ENCODE results near the gene RHCG.
"Not testable (repeated sequence)": the region's sequence is repeated elsewhere in the genome, so short reads cannot be mapped to it uniquely, and the experiment has no call there.

Gene RHCG

DNA sequence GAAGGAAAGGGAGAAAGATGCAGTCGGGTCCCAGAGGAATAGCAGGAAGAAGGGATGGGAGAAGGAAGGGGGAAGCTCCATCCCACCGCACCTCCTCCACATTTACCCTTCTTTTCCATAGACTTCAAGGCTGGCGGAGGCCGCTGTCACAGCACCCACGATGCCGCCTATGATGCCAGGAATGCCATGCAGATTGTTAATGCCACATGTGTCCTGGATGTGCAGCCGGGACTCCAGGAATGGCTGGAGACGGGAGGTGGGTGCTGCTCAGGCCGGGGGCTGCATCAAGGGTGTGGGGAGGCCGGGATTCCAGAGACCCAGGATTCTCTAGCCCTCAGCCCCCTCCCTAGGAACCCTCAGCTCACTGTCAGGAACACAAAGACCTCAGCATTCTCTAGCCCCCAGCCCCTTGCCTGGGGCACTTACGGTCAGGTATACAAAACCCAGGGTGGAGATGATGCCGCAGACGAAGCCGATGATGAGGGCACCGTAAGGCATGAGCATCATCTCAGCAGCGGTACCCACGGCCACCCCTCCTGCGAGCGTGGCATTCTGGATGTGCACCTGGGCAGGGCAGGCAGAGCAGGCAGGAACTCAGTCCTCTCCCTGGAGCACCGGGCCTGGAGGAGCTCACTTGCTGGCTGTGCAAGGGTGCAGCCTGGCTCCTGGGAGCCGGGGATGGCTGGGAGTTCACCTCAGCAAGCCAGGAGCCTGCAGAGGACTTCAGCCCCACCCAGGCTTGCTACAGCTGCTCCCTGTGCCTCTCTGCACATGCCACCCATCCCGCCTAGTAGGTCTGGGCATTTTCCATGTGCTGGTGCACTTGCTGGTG, 18.8 kb downstream of the RHCG start:
- TF ChIP-seq ZFX (IDR thresholded peaks at IDR 0.05; ENCODE audit: borderline replicate concordance): no peak
- no peak overlapping the region for H3K27ac ChIP-seq

DNA sequence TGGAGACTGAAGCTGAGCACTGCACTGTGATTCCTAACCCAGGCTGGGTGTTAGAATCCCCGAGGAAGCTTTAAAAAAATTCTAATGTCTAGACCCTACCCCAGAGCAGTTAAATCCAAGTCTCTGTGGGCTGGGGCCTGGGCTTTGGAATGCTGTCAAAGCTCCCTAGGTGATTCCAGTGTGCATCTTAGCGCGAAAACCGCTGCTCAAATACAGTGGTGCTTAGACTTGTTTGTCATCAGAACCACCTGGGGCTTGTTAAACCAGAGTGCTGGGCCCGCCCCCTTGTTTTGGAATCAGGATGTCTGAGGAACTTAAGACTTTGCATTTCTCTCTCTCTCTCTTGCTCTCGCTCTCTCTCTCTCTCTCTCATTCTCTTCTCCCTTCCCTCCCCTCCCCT, 20.7 kb downstream of the RHCG start:
- no peak overlapping the region for H3K27ac ChIP-seq
- no peak for TF ChIP-seq ZFX (IDR thresholded peaks at IDR 0.05; ENCODE audit: borderline replicate concordance)
- TF ChIP-seq, protein P1, sequence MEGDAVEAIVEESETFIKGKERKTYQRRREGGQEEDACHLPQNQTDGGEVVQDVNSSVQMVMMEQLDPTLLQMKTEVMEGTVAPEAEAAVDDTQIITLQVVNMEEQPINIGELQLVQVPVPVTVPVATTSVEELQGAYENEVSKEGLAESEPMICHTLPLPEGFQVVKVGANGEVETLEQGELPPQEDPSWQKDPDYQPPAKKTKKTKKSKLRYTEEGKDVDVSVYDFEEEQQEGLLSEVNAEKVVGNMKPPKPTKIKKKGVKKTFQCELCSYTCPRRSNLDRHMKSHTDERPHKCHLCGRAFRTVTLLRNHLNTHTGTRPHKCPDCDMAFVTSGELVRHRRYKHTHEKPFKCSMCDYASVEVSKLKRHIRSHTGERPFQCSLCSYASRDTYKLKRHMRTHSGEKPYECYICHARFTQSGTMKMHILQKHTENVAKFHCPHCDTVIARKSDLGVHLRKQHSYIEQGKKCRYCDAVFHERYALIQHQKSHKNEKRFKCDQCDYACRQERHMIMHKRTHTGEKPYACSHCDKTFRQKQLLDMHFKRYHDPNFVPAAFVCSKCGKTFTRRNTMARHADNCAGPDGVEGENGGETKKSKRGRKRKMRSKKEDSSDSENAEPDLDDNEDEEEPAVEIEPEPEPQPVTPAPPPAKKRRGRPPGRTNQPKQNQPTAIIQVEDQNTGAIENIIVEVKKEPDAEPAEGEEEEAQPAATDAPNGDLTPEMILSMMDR (IDR thresholded peaks at IDR 0.05): no peak

DNA sequence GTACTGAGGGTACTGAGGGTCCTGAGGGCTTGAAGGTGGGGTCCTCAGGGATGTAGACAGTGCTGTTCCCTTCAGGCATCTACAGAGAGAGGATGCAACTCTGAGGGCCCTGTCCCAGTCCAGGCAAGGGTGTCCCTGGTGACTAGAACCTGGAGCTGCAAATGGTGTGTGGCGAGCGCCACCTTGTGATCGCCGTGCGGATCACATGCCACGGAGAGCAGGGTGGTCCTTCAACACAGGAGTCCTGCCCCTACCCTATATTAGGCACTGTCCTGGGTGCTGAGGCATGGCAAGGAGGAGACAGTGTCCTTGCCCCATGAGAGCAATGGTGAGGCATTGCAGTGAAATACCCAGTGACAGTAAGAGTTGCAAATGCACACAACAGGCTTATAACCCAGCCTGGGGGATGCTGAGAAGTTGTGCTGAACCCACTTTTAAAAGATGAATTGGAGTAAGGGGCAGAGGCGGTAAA, 23.6 kb downstream of the RHCG start:
- no peak overlapping the region for H3K27ac ChIP-seq
- TF ChIP-seq, protein P1 (IDR thresholded peaks at IDR 0.05): peak; percentile 91
- no peak for TF ChIP-seq ZFX (IDR thresholded peaks at IDR 0.05; ENCODE audit: borderline replicate concordance)

DNA sequence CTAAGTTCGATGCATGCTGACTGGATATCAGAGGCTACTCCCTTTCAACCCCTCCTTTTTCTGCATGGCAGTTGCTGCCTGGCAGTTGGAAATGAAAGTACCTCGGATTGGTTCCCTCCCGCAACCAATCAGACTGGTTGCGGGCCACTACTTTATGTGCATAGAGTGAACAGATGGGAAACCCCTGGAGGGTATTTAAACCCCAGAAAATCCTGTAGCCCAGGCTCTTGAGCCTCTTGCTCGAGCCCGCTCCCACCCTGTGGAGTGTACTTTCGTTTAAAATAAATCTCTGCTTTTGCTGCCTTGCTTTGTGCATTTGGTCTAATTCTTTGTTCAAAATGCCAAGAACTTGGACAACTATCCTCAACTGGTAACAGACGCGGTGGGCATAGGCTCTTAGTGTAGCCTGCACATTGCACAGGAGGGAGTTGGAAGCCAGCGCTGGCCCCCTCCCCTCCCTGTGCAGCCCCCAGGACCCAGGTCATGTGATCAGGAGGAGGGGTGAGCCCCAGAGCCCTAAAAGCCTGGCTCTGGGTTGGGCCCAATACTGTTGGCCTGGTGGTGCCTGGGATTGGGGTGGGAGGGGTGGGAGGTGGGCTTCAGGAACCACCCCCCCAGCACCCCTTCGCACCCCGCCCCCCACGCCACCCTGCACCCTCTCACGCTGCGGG, 26.8 kb downstream of the RHCG start:
- no peak overlapping the region for H3K27ac ChIP-seq
- TF ChIP-seq, protein P1 (IDR thresholded peaks at IDR 0.05): no peak
- no peak for TF ChIP-seq ZFX (IDR thresholded peaks at IDR 0.05; ENCODE audit: borderline replicate concordance)

DNA sequence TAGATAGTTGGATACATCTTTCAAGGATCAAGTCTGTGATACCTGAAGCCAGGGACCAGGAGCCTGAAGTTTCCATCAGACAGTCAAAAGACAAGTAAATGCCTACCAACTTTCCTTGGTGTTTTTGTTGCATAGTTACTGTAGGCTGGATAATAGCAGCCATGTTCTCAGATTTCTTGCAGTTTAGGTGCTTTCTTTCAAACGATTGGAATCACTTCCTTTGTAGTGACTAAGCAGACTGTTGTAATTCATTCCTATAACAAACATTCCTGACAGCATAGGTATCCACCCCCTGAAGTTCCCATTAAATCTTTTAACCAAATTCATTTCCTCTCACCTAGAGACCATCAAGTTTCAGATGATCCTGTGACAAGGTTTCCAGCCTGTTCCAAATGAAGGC, 27.6 kb downstream of the RHCG start:
- H3K27ac ChIP-seq: not testable (repeated sequence)

DNA sequence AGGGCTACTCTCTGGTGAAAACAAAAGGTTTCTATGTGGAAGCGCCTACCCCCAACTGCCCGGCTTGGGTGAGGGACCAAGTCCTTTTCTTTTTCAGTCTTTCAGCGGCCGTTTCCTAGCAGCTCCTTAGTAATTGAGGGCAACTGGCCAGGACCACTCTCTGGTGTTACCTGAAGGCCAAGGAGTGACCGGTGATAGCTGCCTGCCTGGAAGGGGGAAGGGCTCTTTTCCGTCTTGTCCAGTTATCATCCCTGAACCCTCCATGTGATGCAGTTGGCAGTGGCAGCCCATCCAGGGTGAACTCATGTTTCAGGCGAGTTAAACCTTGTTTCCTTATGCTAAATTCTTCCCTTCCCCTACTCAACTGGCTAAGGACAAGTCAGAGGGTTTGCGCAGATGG, 33.3 kb downstream of the RHCG start:
- TF ChIP-seq ZFX (IDR thresholded peaks at IDR 0.05; ENCODE audit: borderline replicate concordance): no peak
- TF ChIP-seq, protein P1 (IDR thresholded peaks at IDR 0.05): no peak

DNA sequence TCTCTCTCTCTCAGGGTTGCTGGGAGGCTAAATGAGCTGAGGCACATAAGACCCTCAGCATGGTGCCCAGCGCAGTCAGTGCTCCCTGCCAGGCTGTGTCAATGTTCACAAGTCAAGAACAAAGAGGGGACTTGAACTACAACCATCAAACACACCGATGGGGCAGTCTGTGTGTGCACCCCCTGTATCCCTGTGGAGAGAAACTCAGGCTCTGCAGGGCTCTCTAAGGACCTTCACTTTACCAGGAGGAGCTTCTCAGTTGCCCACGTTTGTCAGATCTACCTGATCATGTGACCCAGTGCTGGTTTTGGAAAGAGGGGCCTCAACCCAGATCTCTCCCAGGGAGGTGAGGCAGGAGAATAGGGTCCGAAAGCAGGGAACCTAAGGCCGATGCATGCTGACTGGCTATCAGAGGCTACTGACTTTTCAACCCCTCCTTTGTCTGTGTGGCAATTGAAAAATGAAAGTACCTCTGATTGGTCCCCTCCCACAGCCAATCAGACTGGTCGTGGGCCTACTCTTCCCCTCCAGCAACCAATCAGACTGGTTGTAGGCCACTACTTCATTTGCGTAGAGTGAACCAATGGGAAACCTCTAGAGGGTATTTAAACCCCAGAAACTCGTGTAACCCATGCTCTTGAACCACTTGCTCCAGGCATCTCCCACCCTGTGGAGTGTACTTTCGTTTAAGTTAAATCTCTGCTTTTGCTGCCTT, 34.0 kb downstream of the RHCG start:
- H3K27ac ChIP-seq: no peak overlapping the region
- TF ChIP-seq, protein P1 (IDR thresholded peaks at IDR 0.05): no peak
- no peak for TF ChIP-seq ZFX (IDR thresholded peaks at IDR 0.05; ENCODE audit: borderline replicate concordance)

More for the DNA sequence above, 33.3 kb downstream of the RHCG start:
- no peak overlapping the region for H3K27ac ChIP-seq

DNA sequence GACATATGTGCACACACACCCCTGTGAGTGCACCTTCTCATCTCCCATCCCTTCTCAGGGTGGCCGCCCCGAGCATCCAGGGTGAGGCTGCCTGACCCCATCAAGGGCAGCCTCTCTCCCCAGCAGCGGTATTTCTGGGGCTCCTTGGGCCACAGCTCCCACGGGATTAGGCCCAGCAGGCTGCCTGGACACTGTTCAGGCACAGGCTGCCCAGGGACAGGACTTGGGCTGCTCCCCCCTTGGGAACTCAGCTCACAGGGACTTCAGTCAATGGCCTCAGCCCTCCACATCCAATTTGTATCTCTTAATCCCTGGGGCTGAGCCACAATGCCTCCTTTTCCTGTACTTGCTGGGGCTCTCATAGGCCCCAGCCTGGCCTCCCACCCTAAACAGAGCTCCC, 35.0 kb downstream of the RHCG start:
- H3K27ac ChIP-seq: no peak overlapping the region
- TF ChIP-seq ZFX (IDR thresholded peaks at IDR 0.05; ENCODE audit: borderline replicate concordance): no peak
- TF ChIP-seq, protein P1 (IDR thresholded peaks at IDR 0.05): no peak

Measured in 22Rv1 (cell line).